HepG2 (cell line): Measurements from ENCODE around the gene FKBP14. TPM values are rescaled to one million over a fixed set of nuclear protein-coding genes. Genes with fewer than 3 reads are reported as not detected.

Experiments used
- FOXK1 ChIP-seq: sonication (generic); formaldehyde crosslinking; IDR thresholded peaks from 2 replicates; pipeline ENCODE4 v1.4.0; 2020; ENCODE audit warnings: low read depth, missing genetic modification reagents, borderline replicate concordance
- GPN1 ChIP-seq: sonication (generic); formaldehyde crosslinking; IDR thresholded peaks from 2 replicates; pipeline ENCODE4 v1.5.1; 2020; ENCODE audit warnings: missing genetic modification reagents, borderline replicate concordance
- KLF15 ChIP-seq: sonication (generic); formaldehyde crosslinking; IDR thresholded peaks from 2 replicates; pipeline ENCODE4 v1.8.1; 2023; ENCODE audit warnings: borderline replicate concordance, mild to moderate bottlenecking, inconsistent platforms, missing genetic modification reagents, mixed read lengths
- RAD21 ChIP-seq: fragments of 450-650 bp; formaldehyde crosslinking; IDR thresholded peaks from 2 replicates; pipeline ENCODE4 v1.5.0; 2020; ENCODE audit warnings: mild to moderate bottlenecking
- SMC3 ChIP-seq: IDR thresholded peaks from 2 replicates; pipeline ENCODE4 v1.6.1; 2011; ENCODE audit warnings: low read length, improper control_type of control experiment
- SP1 ChIP-seq, 2 experiments: fragments of 450-650 bp in 1 of 2; sonication (generic) in 1 of 2; formaldehyde crosslinking in 1 of 2; IDR thresholded peaks; 2 replicates each; pipeline versions ENCODE4 v1.4.0 to v1.6.1; 2016 to 2020; ENCODE audit warnings: missing genetic modification reagents in 1 of 2
- TARDBP ChIP-seq: sonication (generic); formaldehyde crosslinking; IDR thresholded peaks from 2 replicates; pipeline ENCODE4 v1.8.0; 2022; ENCODE audit warnings: mild to moderate bottlenecking, missing genetic modification reagents
- WIZ ChIP-seq: sonication (generic); formaldehyde crosslinking; IDR thresholded peaks from 2 replicates; pipeline ENCODE4 v1.5.1; 2020; ENCODE audit warnings: mild to moderate bottlenecking, missing genetic modification reagents
- YY1 ChIP-seq: IDR thresholded peaks from 2 replicates; pipeline ENCODE4 v1.6.1; 2011; ENCODE audit warnings: low read length, low read depth, moderate library complexity, mild to moderate bottlenecking; ENCODE audit not compliant: insufficient read depth, insufficient replicate concordance
- ZFAT ChIP-seq: sonication (generic); formaldehyde crosslinking; conservative IDR thresholded peaks from 2 replicates; pipeline ENCODE4 v1.8.1; 2023; ENCODE audit warnings: missing genetic modification reagents, inconsistent platforms
- ZFP36L2 ChIP-seq: sonication (generic); formaldehyde crosslinking; IDR thresholded peaks from 2 replicates; pipeline ENCODE4 v1.4.0; 2020; ENCODE audit warnings: missing genetic modification reagents
- ZNF101 ChIP-seq: sonication (generic); formaldehyde crosslinking; IDR thresholded peaks from 2 replicates; pipeline ENCODE4 v1.4.0; 2020; ENCODE audit warnings: mild to moderate bottlenecking, low read depth, missing genetic modification reagents, borderline replicate concordance
- ZNF331 ChIP-seq: sonication (generic); formaldehyde crosslinking; IDR thresholded peaks from 2 replicates; pipeline ENCODE4 v1.4.0; 2020; ENCODE audit warnings: missing genetic modification reagents
- ZNF337 ChIP-seq: sonication (generic); formaldehyde crosslinking; IDR thresholded peaks from 2 replicates; pipeline ENCODE4 v1.5.1; 2020; ENCODE audit warnings: missing genetic modification reagents, low read depth, mild to moderate bottlenecking, borderline replicate concordance
- ZNF614 ChIP-seq: IDR thresholded peaks from 2 replicates; pipeline ENCODE4 v1.6.1; 2018; ENCODE audit warnings: missing biosample characterization, missing genetic modification reagents, inconsistent platforms, borderline replicate concordance
- ZNF615 ChIP-seq: sonication (generic); formaldehyde crosslinking; IDR thresholded peaks from 2 replicates; pipeline ENCODE4 v1.5.0; 2020; ENCODE audit warnings: mild to moderate bottlenecking, missing genetic modification reagents, borderline replicate concordance
- ZSCAN21 ChIP-seq: sonication (generic); formaldehyde crosslinking; IDR thresholded peaks from 2 replicates; pipeline ENCODE4 v1.8.0; 2022; ENCODE audit warnings: mild to moderate bottlenecking, missing genetic modification reagents, moderate library complexity, borderline replicate concordance
- polyA plus RNA-seq, 8 experiments: library from polyadenylated mRNA; depleted of rRNA in 3 of 8; stranded (reverse) in 7 of 8; unstranded in 1 of 8; fragments of >200 nt; fragmentation: Illumina TruSeq in 4 of 8; extraction: Trizol in 4 of 8; gene quantifications; 2 replicates each; pipeline versions ENCODE4 v1.2.1 to v1.2.3, GENCODE V29; 2011 to 2016; ENCODE audit warnings: low read depth in 4 of 8, missing spikeins in 1 of 8, mixed read lengths in 1 of 8; ENCODE audit not compliant: insufficient read depth in 1 of 8
- total RNA-seq, 5 experiments: library from RNA; depleted of rRNA; stranded (reverse); fragments of >200 nt; fragmentation: Illumina TruSeq; extraction: Trizol; gene quantifications; 2 replicates each; pipeline ENCODE4 v1.2.3, GENCODE V29; 2016; ENCODE audit warnings: low read depth in 1 of 5
- TF ChIP-seq, protein P1 (sequence below): IDR thresholded peaks from 2 replicates; pipeline ENCODE4 v1.4.0; 2020; ENCODE audit warnings: mild to moderate bottlenecking, missing genetic modification reagents
- TF ChIP-seq, protein P2 (sequence below): sonication (generic); formaldehyde crosslinking; IDR thresholded peaks from 2 replicates; pipeline ENCODE4 v1.8.0; 2022; ENCODE audit warnings: missing genetic modification reagents, mild to moderate bottlenecking, borderline replicate concordance
- TF ChIP-seq, protein P3 (sequence below): sonication (generic); formaldehyde crosslinking; IDR thresholded peaks from 2 replicates; pipeline ENCODE4 v1.4.0; 2020; ENCODE audit warnings: mild to moderate bottlenecking, missing genetic modification reagents
- TF ChIP-seq, protein P4 (sequence below): sonication (generic); formaldehyde crosslinking; conservative IDR thresholded peaks from 2 replicates; pipeline ENCODE4 v1.4.0; 2020; ENCODE audit warnings: missing genetic modification reagents

FKBP14 gene
- total and polyA plus RNA-seq, 2 of the 13 experiments (the other 11 are each of a cell fraction or from before 2014, with no cell fraction given), result 20.0 to 32.3 TPM

DNA sequence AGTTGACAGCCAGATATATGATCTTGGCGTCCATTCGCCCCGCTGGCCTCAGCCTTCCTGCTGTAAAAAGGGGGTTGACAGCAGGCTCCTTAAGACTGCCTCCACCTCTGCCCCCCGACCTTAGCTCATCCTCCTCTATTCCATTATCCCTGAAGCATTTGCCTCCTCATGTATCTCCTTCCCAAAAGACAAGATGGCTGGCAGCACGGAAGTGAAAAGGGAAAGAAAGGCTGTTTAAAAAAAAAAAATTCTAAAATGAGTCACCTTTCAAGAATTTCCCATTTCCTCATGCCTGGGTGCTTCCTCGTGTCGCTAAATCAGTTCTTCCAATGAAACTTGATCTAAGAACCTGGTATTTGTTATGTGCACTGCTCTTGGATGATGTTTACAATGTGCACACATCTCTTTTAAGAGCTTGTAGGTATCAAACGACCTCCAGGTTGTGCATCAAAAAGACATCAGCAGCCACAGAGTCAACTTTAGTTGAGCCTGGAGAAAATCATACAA is 38.6 kb downstream of the FKBP14 start (continued):
- TF ChIP-seq GPN1, result no peak
- TF ChIP-seq, protein P1, sequence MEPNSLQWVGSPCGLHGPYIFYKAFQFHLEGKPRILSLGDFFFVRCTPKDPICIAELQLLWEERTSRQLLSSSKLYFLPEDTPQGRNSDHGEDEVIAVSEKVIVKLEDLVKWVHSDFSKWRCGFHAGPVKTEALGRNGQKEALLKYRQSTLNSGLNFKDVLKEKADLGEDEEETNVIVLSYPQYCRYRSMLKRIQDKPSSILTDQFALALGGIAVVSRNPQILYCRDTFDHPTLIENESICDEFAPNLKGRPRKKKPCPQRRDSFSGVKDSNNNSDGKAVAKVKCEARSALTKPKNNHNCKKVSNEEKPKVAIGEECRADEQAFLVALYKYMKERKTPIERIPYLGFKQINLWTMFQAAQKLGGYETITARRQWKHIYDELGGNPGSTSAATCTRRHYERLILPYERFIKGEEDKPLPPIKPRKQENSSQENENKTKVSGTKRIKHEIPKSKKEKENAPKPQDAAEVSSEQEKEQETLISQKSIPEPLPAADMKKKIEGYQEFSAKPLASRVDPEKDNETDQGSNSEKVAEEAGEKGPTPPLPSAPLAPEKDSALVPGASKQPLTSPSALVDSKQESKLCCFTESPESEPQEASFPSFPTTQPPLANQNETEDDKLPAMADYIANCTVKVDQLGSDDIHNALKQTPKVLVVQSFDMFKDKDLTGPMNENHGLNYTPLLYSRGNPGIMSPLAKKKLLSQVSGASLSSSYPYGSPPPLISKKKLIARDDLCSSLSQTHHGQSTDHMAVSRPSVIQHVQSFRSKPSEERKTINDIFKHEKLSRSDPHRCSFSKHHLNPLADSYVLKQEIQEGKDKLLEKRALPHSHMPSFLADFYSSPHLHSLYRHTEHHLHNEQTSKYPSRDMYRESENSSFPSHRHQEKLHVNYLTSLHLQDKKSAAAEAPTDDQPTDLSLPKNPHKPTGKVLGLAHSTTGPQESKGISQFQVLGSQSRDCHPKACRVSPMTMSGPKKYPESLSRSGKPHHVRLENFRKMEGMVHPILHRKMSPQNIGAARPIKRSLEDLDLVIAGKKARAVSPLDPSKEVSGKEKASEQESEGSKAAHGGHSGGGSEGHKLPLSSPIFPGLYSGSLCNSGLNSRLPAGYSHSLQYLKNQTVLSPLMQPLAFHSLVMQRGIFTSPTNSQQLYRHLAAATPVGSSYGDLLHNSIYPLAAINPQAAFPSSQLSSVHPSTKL (CRISPR knock-in tag), result peak; percentile 57; the same call in 1 of the 2 replicates
- TF ChIP-seq ZNF337 (CRISPR knock-in tag), result no peak
- no peak for TF ChIP-seq ZSCAN21 (CRISPR knock-in tag)
- TF ChIP-seq ZNF614 (CRISPR knock-in tag), result no peak
- TF ChIP-seq, protein P2, sequence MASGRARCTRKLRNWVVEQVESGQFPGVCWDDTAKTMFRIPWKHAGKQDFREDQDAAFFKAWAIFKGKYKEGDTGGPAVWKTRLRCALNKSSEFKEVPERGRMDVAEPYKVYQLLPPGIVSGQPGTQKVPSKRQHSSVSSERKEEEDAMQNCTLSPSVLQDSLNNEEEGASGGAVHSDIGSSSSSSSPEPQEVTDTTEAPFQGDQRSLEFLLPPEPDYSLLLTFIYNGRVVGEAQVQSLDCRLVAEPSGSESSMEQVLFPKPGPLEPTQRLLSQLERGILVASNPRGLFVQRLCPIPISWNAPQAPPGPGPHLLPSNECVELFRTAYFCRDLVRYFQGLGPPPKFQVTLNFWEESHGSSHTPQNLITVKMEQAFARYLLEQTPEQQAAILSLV, result no peak
- TF ChIP-seq KLF15 (CRISPR knock-in tag), result no peak
- TF ChIP-seq, protein P3, sequence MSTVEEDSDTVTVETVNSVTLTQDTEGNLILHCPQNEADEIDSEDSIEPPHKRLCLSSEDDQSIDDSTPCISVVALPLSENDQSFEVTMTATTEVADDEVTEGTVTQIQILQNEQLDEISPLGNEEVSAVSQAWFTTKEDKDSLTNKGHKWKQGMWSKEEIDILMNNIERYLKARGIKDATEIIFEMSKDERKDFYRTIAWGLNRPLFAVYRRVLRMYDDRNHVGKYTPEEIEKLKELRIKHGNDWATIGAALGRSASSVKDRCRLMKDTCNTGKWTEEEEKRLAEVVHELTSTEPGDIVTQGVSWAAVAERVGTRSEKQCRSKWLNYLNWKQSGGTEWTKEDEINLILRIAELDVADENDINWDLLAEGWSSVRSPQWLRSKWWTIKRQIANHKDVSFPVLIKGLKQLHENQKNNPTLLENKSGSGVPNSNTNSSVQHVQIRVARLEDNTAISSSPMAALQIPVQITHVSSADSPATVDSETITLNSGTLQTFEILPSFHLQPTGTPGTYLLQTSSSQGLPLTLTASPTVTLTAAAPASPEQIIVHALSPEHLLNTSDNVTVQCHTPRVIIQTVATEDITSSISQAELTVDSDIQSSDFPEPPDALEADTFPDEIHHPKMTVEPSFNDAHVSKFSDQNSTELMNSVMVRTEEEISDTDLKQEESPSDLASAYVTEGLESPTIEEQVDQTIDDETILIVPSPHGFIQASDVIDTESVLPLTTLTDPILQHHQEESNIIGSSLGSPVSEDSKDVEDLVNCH (CRISPR knock-in tag), result no peak
- no peak for TF ChIP-seq ZFP36L2 (CRISPR knock-in tag)
- TF ChIP-seq SMC3, result no peak
- no peak for TF ChIP-seq SP1 (IDR thresholded peaks at IDR 0.05)
- no peak for TF ChIP-seq SP1 (CRISPR knock-in tag; IDR thresholded peaks at IDR 0.05)
- TF ChIP-seq RAD21 (CRISPR knock-in tag), result no peak
- peak; percentile 73 for TF ChIP-seq YY1
- no peak for TF ChIP-seq FOXK1 (CRISPR knock-in tag)
- TF ChIP-seq ZNF615 (CRISPR knock-in tag), result no peak
- TF ChIP-seq ZNF331, result no peak
- no peak for TF ChIP-seq ZFAT (CRISPR knock-in tag)
- no peak for TF ChIP-seq ZNF101
- no peak for TF ChIP-seq WIZ
- TF ChIP-seq, protein P4, sequence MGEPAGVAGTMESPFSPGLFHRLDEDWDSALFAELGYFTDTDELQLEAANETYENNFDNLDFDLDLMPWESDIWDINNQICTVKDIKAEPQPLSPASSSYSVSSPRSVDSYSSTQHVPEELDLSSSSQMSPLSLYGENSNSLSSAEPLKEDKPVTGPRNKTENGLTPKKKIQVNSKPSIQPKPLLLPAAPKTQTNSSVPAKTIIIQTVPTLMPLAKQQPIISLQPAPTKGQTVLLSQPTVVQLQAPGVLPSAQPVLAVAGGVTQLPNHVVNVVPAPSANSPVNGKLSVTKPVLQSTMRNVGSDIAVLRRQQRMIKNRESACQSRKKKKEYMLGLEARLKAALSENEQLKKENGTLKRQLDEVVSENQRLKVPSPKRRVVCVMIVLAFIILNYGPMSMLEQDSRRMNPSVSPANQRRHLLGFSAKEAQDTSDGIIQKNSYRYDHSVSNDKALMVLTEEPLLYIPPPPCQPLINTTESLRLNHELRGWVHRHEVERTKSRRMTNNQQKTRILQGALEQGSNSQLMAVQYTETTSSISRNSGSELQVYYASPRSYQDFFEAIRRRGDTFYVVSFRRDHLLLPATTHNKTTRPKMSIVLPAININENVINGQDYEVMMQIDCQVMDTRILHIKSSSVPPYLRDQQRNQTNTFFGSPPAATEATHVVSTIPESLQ (CRISPR knock-in tag), result no peak
- no peak for TF ChIP-seq TARDBP (CRISPR knock-in tag)
